ENCODE measurements around the gene THAP7.

Gene THAP7

GRCh38 chr22:20995329-20996030 is 6.4 kb downstream of the THAP7 start:
- no peak overlapping the region for H3K27ac ChIP-seq (ENCODE audit: low read depth, low read length)
- H3K9ac ChIP-seq (ENCODE audit: low read depth, low read length) = no peak overlapping the region
- no peaks in the 10 kb centered on the region for H3K27me3 ChIP-seq (ENCODE audit: insufficient read depth, low read length)
- no peaks in the 10 kb centered on the region for H3K9me3 ChIP-seq (ENCODE audit: insufficient read depth, low read depth, low read length)
- H3K4me3 ChIP-seq (ENCODE audit: low read length) = no peak overlapping the region
- 92% methylated on average over 23 of the region's 23 CpGs for WGBS
- H3K4me1 ChIP-seq (ENCODE audit: insufficient read depth, low read length) = no peaks in the 10 kb centered on the region
- peaks cover 43% of the 10 kb centered on the region for H3K36me3 ChIP-seq (ENCODE audit: insufficient read depth, low read length)

- Histone ChIP-seq H3K4me1 (ENCODE audit: insufficient read depth, low read length) (no peaks in the 10 kb centered on the region), H3K27ac (ENCODE audit: low read depth, low read length) (no peak overlapping the region), H3K36me3 (ENCODE audit: insufficient read depth, low read length) (peaks cover 40% of the 10 kb centered on the region), H3K9ac (ENCODE audit: low read depth, low read length) (no peak overlapping the region), H3K27me3 (ENCODE audit: insufficient read depth, low read length) (no peaks in the 10 kb centered on the region), H3K4me3 (ENCODE audit: low read length) (no peak overlapping the region), H3K9me3 (ENCODE audit: insufficient read depth, low read depth, low read length) (no peaks in the 10 kb centered on the region)
- 94% methylated on average over 10 of the region's 10 CpGs for WGBS
Observed at GRCh38 chr22:20994902-20995241, 7.0 kb downstream of the THAP7 start.

GRCh38 chr22:20994128-20994901 is 7.6 kb downstream of the THAP7 start:
- Histone ChIP-seq H3K9ac (ENCODE audit: low read depth, low read length) (no peak overlapping the region), H3K36me3 (ENCODE audit: insufficient read depth, low read length) (peaks cover 34% of the 10 kb centered on the region), H3K9me3 (ENCODE audit: insufficient read depth, low read depth, low read length) (no peaks in the 10 kb centered on the region), H3K27ac (ENCODE audit: low read depth, low read length) (no peak overlapping the region), H3K4me1 (ENCODE audit: insufficient read depth, low read length) (no peaks in the 10 kb centered on the region), H3K4me3 (ENCODE audit: low read length) (no peak overlapping the region), H3K27me3 (ENCODE audit: insufficient read depth, low read length) (no peaks in the 10 kb centered on the region)
- 93% methylated on average over 30 of the region's 30 CpGs for WGBS

GRCh38 chr22:20993304-20994127 is 8.4 kb downstream of the THAP7 start:
- H3K4me3 ChIP-seq (ENCODE audit: low read length) = no peak overlapping the region
- WGBS = 94% methylated on average over 29 of the region's 29 CpGs
- no peaks in the 10 kb centered on the region for H3K27me3 ChIP-seq (ENCODE audit: insufficient read depth, low read length)
- H3K27ac ChIP-seq (ENCODE audit: low read depth, low read length) = no peak overlapping the region
- H3K4me1 ChIP-seq (ENCODE audit: insufficient read depth, low read length) = no peaks in the 10 kb centered on the region
- H3K9ac ChIP-seq (ENCODE audit: low read depth, low read length) = no peak overlapping the region
- peaks cover 30% of the 10 kb centered on the region for H3K36me3 ChIP-seq (ENCODE audit: insufficient read depth, low read length)
- H3K9me3 ChIP-seq (ENCODE audit: insufficient read depth, low read depth, low read length) = no peaks in the 10 kb centered on the region

- Histone ChIP-seq H3K9ac (ENCODE audit: low read depth, low read length) (no peak overlapping the region), H3K4me1 (ENCODE audit: insufficient read depth, low read length) (no peaks in the 10 kb centered on the region), H3K36me3 (ENCODE audit: insufficient read depth, low read length) (peaks cover 37% of the 10 kb centered on the region), H3K4me3 (ENCODE audit: low read length) (no peak overlapping the region), H3K27me3 (ENCODE audit: insufficient read depth, low read length) (no peaks in the 10 kb centered on the region), H3K27ac (ENCODE audit: low read depth, low read length) (no peak overlapping the region), H3K9me3 (ENCODE audit: insufficient read depth, low read depth, low read length) (no peaks in the 10 kb centered on the region)
- WGBS = 89% methylated on average over 21 of the region's 21 CpGs
Observed at GRCh38 chr22:20992456-20993303, 9.2 kb downstream of the THAP7 start.

- H3K9ac ChIP-seq (ENCODE audit: low read depth, low read length) = no peak overlapping the region
- 92% methylated on average over 7 of the region's 7 CpGs for WGBS
Observed at GRCh38 chr22:20992056-20992442, 9.9 kb downstream of the THAP7 start.

GRCh38 chr22:20991252-20992055 is 10.5 kb downstream of the THAP7 start:
- no peak overlapping the region for H3K4me3 ChIP-seq (ENCODE audit: low read length)
- H3K9ac ChIP-seq (ENCODE audit: low read depth, low read length) = no peak overlapping the region
- H3K9me3 ChIP-seq (ENCODE audit: insufficient read depth, low read depth, low read length) = no peaks in the 10 kb centered on the region
- WGBS = 92% methylated on average over 24 of the region's 24 CpGs
- no peak overlapping the region for H3K27ac ChIP-seq (ENCODE audit: low read depth, low read length)
- no peaks in the 10 kb centered on the region for H3K27me3 ChIP-seq (ENCODE audit: insufficient read depth, low read length)
- no peaks in the 10 kb centered on the region for H3K4me1 ChIP-seq (ENCODE audit: insufficient read depth, low read length)
- H3K36me3 ChIP-seq (ENCODE audit: insufficient read depth, low read length) = peaks cover 41% of the 10 kb centered on the region

More at GRCh38 chr22:20992056-20992442, 9.9 kb downstream of the THAP7 start:
- H3K27ac ChIP-seq (ENCODE audit: low read depth, low read length) = no peak overlapping the region
- H3K4me3 ChIP-seq (ENCODE audit: low read length) = no peak overlapping the region
- peaks cover 42% of the 10 kb centered on the region for H3K36me3 ChIP-seq (ENCODE audit: insufficient read depth, low read length)
- no peaks in the 10 kb centered on the region for H3K4me1 ChIP-seq (ENCODE audit: insufficient read depth, low read length)
- H3K27me3 ChIP-seq (ENCODE audit: insufficient read depth, low read length) = no peaks in the 10 kb centered on the region
- no peaks in the 10 kb centered on the region for H3K9me3 ChIP-seq (ENCODE audit: insufficient read depth, low read depth, low read length)

- 87% methylated on average over 21 of the region's 21 CpGs for WGBS
- no peaks in the 10 kb centered on the region for H3K27me3 ChIP-seq (ENCODE audit: insufficient read depth, low read length)
- no peaks in the 10 kb centered on the region for H3K4me1 ChIP-seq (ENCODE audit: insufficient read depth, low read length)
- H3K4me3 ChIP-seq (ENCODE audit: low read length) = no peak overlapping the region
- no peak overlapping the region for H3K27ac ChIP-seq (ENCODE audit: low read depth, low read length)
- H3K9ac ChIP-seq (ENCODE audit: low read depth, low read length) = no peak overlapping the region
- H3K36me3 ChIP-seq (ENCODE audit: insufficient read depth, low read length) = peaks cover 47% of the 10 kb centered on the region
- no peaks in the 10 kb centered on the region for H3K9me3 ChIP-seq (ENCODE audit: insufficient read depth, low read depth, low read length)
Observed at GRCh38 chr22:20990184-20991180, 11.4 kb downstream of the THAP7 start.

- no peak overlapping the region for H3K9ac ChIP-seq (ENCODE audit: low read depth, low read length)
- H3K4me3 ChIP-seq (ENCODE audit: low read length) = no peak overlapping the region
- no peaks in the 10 kb centered on the region for H3K9me3 ChIP-seq (ENCODE audit: insufficient read depth, low read depth, low read length)
- no peaks in the 10 kb centered on the region for H3K4me1 ChIP-seq (ENCODE audit: insufficient read depth, low read length)
- H3K36me3 ChIP-seq (ENCODE audit: insufficient read depth, low read length) = peaks cover 50% of the 10 kb centered on the region
- no peaks in the 10 kb centered on the region for H3K27me3 ChIP-seq (ENCODE audit: insufficient read depth, low read length)
- H3K27ac ChIP-seq (ENCODE audit: low read depth, low read length) = no peak overlapping the region
- 79% methylated on average over 17 of the region's 17 CpGs for WGBS
Observed at GRCh38 chr22:20989323-20990138, 12.4 kb downstream of the THAP7 start.
